Measurements from ENCODE around the gene TMEM132C.

DNA sequence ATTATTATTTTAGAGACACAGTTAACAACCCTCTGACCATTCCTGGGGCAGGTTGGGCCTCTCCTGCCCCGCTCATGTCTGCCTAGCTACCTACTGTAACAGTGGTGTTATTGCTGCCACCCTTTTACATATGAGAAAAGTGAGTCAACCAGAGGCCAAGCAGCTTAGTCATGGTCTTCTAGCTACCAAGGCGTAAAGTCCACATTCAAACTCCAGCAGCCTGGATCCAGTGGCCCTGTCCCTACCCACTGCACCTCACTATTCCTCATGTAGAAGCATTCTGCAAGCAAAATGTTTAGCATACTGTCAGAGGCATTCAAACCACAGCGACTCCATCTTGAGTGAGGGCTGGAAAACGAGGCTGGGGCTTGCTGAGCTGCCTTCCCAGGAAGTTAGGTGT lies 461.0 kb downstream of the TMEM132C start:
- TF ChIP-seq CTCF (IDR thresholded peaks at IDR 0.05), result no peak
- no peak for TF ChIP-seq ZFX (IDR thresholded peaks at IDR 0.05; ENCODE audit: borderline replicate concordance)
